GM19468 (cell line): ENCODE measurements around the gene PRSS37.

Source experiments
- ATAC-seq: cut with Tn5 transposase; IDR thresholded peaks from one replicate; pipeline ENCODE4 v1.9.1; 2021; ENCODE audit warnings: mild to moderate bottlenecking, moderate library complexity, moderate number of reproducible peaks; ENCODE audit not compliant: unreplicated experiment; ENCODE audit errors: extremely low read depth

Gene PRSS37

DNA sequence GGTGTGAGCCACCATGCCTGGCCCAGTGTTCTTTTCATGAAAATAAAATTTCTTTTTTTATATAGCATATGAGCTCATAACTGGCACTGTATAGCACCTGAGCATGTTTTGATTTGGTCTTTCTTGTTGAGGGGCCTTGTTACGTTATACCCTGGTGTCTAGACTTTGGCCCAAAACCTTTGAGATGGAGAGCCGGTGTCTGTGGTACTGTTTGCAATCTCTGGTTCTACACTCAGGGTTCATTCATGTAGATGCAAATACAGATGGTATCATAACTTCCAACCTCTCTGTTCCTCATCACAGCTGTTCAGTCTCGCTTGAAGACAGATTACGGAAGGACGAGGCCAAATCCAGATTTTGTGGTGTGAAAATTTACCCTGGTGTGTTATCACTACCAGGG is 51.4 kb downstream of the PRSS37 start, which contains the start of gene TAS2R5:
Gene TAS2R5 (plus strand): TSS at position 301 of the 400 bp plus-strand sequence. CDS start 145 bp downstream, outside the sequence.
- no peak for ATAC-seq

- no peak for ATAC-seq
Observed at GRCh38 chr7:141788296-141788695, 53.0 kb downstream of the PRSS37 start.
